WTC11 (cell line): ENCODE measurements around the gene GNA12. TPM values are rescaled to one million over a fixed set of nuclear protein-coding genes. Genes with fewer than 3 reads are reported as not detected.

Experiments used
- ARID4B ChIP-seq: sonication (generic); formaldehyde crosslinking; IDR thresholded peaks from 2 replicates; pipeline ENCODE4 v1.8.0; 2023; ENCODE audit warnings: missing genetic modification reagents, mild to moderate bottlenecking, borderline replicate concordance
- CBFB ChIP-seq: sonication (generic); formaldehyde crosslinking; IDR thresholded peaks from 2 replicates; pipeline ENCODE4 v1.8.1; 2022; ENCODE audit warnings: mild to moderate bottlenecking, low read depth, missing genetic modification reagents
- CREB1 ChIP-seq: sonication (generic); formaldehyde crosslinking; IDR thresholded peaks from 2 replicates; pipeline ENCODE4 v1.8.0; 2023; ENCODE audit warnings: mild to moderate bottlenecking, missing genetic modification reagents
- CREM ChIP-seq: sonication (generic); formaldehyde crosslinking; IDR thresholded peaks from 2 replicates; pipeline ENCODE4 v1.8.1; 2022; ENCODE audit warnings: mild to moderate bottlenecking, missing genetic modification reagents, moderate library complexity
- E2F1 ChIP-seq: sonication (generic); formaldehyde crosslinking; IDR thresholded peaks from 2 replicates; pipeline ENCODE4 v1.8.0; 2022; ENCODE audit warnings: mild to moderate bottlenecking, missing genetic modification reagents
- FOXJ3 ChIP-seq: sonication (generic); formaldehyde crosslinking; IDR thresholded peaks from 2 replicates; pipeline ENCODE4 v1.9.0; 2021; ENCODE audit warnings: missing genetic modification reagents, mild to moderate bottlenecking, borderline replicate concordance
- GTF2I ChIP-seq: fragments of 250-450 bp; sonication (Bioruptor Pico); conservative IDR thresholded peaks from 2 replicates; pipeline ENCODE4 v1.4.0; 2021; ENCODE audit warnings: mild to moderate bottlenecking
- HMGA2 ChIP-seq: fragments of 250-450 bp; sonication (Bioruptor Pico); IDR thresholded peaks from 2 replicates; pipeline ENCODE4 v1.4.0; 2021; ENCODE audit warnings: mild to moderate bottlenecking, moderate library complexity
- MAX ChIP-seq: sonication (generic); formaldehyde crosslinking; IDR thresholded peaks from 2 replicates; pipeline ENCODE4 v1.8.0; 2022; ENCODE audit warnings: mild to moderate bottlenecking, missing genetic modification reagents
- NFATC4 ChIP-seq: fragments of 250-450 bp; sonication (Bioruptor Pico); IDR thresholded peaks from 2 replicates; pipeline ENCODE4 v1.9.0; 2021; ENCODE audit warnings: mild to moderate bottlenecking
- OVOL2 ChIP-seq: fragments of 250-450 bp; sonication (Bioruptor Pico); IDR thresholded peaks from 2 replicates; pipeline ENCODE4 v1.9.0; 2021; ENCODE audit warnings: mild to moderate bottlenecking, borderline replicate concordance
- PRRX2 ChIP-seq: fragments of 250-450 bp; sonication (Bioruptor Pico); IDR thresholded peaks from 2 replicates; pipeline ENCODE4 v1.8.0; 2021; ENCODE audit warnings: mild to moderate bottlenecking
- RORB ChIP-seq: fragments of 250-450 bp; sonication (Bioruptor Pico); IDR thresholded peaks from 2 replicates; pipeline ENCODE4 v1.9.0; 2021; ENCODE audit warnings: mild to moderate bottlenecking
- SP1 ChIP-seq: sonication (generic); formaldehyde crosslinking; conservative IDR thresholded peaks from 2 replicates; pipeline ENCODE4 v1.8.1; 2022; ENCODE audit warnings: missing genetic modification reagents
- TCF7 ChIP-seq: sonication (generic); formaldehyde crosslinking; IDR thresholded peaks from 2 replicates; pipeline ENCODE4 v1.8.0; 2022; ENCODE audit warnings: mild to moderate bottlenecking, low read depth, missing genetic modification reagents, moderate library complexity
- TEAD1 ChIP-seq: sonication (generic); formaldehyde crosslinking; IDR thresholded peaks from 2 replicates; pipeline ENCODE4 v1.8.0; 2022; ENCODE audit warnings: mild to moderate bottlenecking, missing genetic modification reagents
- TEAD4 ChIP-seq: sonication (generic); formaldehyde crosslinking; IDR thresholded peaks from 2 replicates; pipeline ENCODE4 v1.8.0; 2022; ENCODE audit warnings: mild to moderate bottlenecking, missing genetic modification reagents
- USF2 ChIP-seq: sonication (generic); formaldehyde crosslinking; IDR thresholded peaks from 2 replicates; pipeline ENCODE4 v1.8.1; 2023; ENCODE audit warnings: mild to moderate bottlenecking, missing genetic modification reagents, moderate library complexity
- ZNF121 ChIP-seq: sonication (generic); formaldehyde crosslinking; IDR thresholded peaks from 2 replicates; pipeline ENCODE4 v1.8.0; 2023; ENCODE audit warnings: missing genetic modification reagents
- ZNF219 ChIP-seq: sonication (generic); formaldehyde crosslinking; IDR thresholded peaks from 2 replicates; pipeline ENCODE4 v1.8.0; 2023; ENCODE audit warnings: missing genetic modification reagents, mild to moderate bottlenecking, borderline replicate concordance
- ZNF423 ChIP-seq: fragments of 250-450 bp; sonication (Bioruptor Pico); IDR thresholded peaks from 2 replicates; pipeline ENCODE4 v2.1.2; 2022; ENCODE audit warnings: mild to moderate bottlenecking, moderate library complexity
- ZNF512 ChIP-seq: sonication (generic); formaldehyde crosslinking; IDR thresholded peaks from 2 replicates; pipeline ENCODE4 v1.8.1; 2022; ENCODE audit warnings: missing genetic modification reagents, borderline replicate concordance
- ZNF671 ChIP-seq: fragments of 250-450 bp; sonication (Bioruptor Pico); IDR thresholded peaks from 2 replicates; pipeline ENCODE4 v1.8.0; 2021; ENCODE audit warnings: mild to moderate bottlenecking
- total RNA-seq: library from RNA; stranded (reverse); gene quantifications from 3 replicates; pipeline ENCODE4 v1.2.3, GENCODE V29; 2021
- TF ChIP-seq, protein P1 (sequence below): sonication (generic); formaldehyde crosslinking; IDR thresholded peaks from 2 replicates; pipeline ENCODE4 v1.8.1; 2023; ENCODE audit warnings: mild to moderate bottlenecking, missing genetic modification reagents
- TF ChIP-seq, protein P2 (sequence below): sonication (generic); formaldehyde crosslinking; IDR thresholded peaks from 2 replicates; pipeline ENCODE4 v1.8.1; 2022; ENCODE audit warnings: mild to moderate bottlenecking, moderate library complexity, missing genetic modification reagents
- TF ChIP-seq, protein P3 (sequence below): sonication (generic); formaldehyde crosslinking; conservative IDR thresholded peaks from 2 replicates; pipeline ENCODE4 v1.8.1; 2022; ENCODE audit warnings: mild to moderate bottlenecking, missing genetic modification reagents
- TF ChIP-seq, protein P4 (sequence below): fragments of 250-450 bp; sonication (Bioruptor Pico); IDR thresholded peaks from 2 replicates; pipeline ENCODE4 v2.1.2; 2022; ENCODE audit warnings: mild to moderate bottlenecking, moderate library complexity

The GNA12 gene
- total RNA-seq, 1 experiment from 2014 or later = 99.6 TPM

GRCh38 chr7:2873686-2874551, 29.8 kb upstream of the GNA12 start (continued):
- TF ChIP-seq ARID4B (CRISPR knock-in tag) = no peak
- peak; percentile 42; the same call in 1 of the 2 replicates for TF ChIP-seq SP1 (CRISPR knock-in tag)
- TF ChIP-seq CBFB (CRISPR knock-in tag) = no peak
- TF ChIP-seq, protein P1, sequence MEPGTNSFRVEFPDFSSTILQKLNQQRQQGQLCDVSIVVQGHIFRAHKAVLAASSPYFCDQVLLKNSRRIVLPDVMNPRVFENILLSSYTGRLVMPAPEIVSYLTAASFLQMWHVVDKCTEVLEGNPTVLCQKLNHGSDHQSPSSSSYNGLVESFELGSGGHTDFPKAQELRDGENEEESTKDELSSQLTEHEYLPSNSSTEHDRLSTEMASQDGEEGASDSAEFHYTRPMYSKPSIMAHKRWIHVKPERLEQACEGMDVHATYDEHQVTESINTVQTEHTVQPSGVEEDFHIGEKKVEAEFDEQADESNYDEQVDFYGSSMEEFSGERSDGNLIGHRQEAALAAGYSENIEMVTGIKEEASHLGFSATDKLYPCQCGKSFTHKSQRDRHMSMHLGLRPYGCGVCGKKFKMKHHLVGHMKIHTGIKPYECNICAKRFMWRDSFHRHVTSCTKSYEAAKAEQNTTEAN (CRISPR knock-in tag) = no peak
- peak; percentile 99 for TF ChIP-seq ZNF671 (CRISPR knock-in tag)
- TF ChIP-seq ZNF121 (CRISPR knock-in tag) = no peak
- TF ChIP-seq FOXJ3 (CRISPR knock-in tag) = no peak
- TF ChIP-seq CREB1 (CRISPR knock-in tag) = peak; percentile 84; the same call in 1 of the 2 replicates
- TF ChIP-seq, protein P2, sequence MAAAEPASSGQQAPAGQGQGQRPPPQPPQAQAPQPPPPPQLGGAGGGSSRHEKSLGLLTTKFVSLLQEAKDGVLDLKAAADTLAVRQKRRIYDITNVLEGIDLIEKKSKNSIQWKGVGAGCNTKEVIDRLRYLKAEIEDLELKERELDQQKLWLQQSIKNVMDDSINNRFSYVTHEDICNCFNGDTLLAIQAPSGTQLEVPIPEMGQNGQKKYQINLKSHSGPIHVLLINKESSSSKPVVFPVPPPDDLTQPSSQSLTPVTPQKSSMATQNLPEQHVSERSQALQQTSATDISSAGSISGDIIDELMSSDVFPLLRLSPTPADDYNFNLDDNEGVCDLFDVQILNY = peak; percentile 66; the same call in 1 of the 2 replicates
- TF ChIP-seq OVOL2 (CRISPR knock-in tag) = no peak
- no peak for TF ChIP-seq TCF7 (CRISPR knock-in tag)
- no peak for TF ChIP-seq ZNF219 (CRISPR knock-in tag)
- no peak for TF ChIP-seq TEAD4
- TF ChIP-seq TEAD1 (CRISPR knock-in tag) = peak; percentile 93
- TF ChIP-seq RORB = no peak
- TF ChIP-seq USF2 = no peak
- peak; percentile 99 for TF ChIP-seq NFATC4 (CRISPR knock-in tag)
- TF ChIP-seq ZNF423 (CRISPR knock-in tag) = peak; percentile 70; the same call in 1 of the 2 replicates
- TF ChIP-seq CREM = peak; percentile 87; the same call in 1 of the 2 replicates
- TF ChIP-seq ZNF512 (CRISPR knock-in tag) = no peak
- TF ChIP-seq, protein P3, sequence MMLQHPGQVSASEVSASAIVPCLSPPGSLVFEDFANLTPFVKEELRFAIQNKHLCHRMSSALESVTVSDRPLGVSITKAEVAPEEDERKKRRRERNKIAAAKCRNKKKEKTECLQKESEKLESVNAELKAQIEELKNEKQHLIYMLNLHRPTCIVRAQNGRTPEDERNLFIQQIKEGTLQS = no peak
- TF ChIP-seq MAX (CRISPR knock-in tag) = peak; percentile 42; the same call in 1 of the 2 replicates
- TF ChIP-seq HMGA2 (CRISPR knock-in tag) = no peak
- TF ChIP-seq E2F1 (CRISPR knock-in tag) = no peak; the same call in 1 of the 2 replicates
- TF ChIP-seq PRRX2 (CRISPR knock-in tag) = peak; percentile 98
- TF ChIP-seq, protein P4, sequence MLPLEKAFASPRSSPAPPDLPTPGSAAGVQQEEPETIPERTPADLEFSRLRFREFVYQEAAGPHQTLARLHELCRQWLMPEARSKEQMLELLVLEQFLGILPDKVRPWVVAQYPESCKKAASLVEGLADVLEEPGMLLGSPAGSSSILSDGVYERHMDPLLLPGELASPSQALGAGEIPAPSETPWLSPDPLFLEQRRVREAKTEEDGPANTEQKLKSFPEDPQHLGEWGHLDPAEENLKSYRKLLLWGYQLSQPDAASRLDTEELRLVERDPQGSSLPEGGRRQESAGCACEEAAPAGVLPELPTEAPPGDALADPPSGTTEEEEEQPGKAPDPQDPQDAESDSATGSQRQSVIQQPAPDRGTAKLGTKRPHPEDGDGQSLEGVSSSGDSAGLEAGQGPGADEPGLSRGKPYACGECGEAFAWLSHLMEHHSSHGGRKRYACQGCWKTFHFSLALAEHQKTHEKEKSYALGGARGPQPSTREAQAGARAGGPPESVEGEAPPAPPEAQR (CRISPR knock-in tag) = 0 out of 2 replicates have a peak, but pooled peaks have one; percentile 10
- TF ChIP-seq GTF2I (CRISPR knock-in tag) = no peak
